Panc1 (cell line): ENCODE results near the gene SSC5D. TPM values are rescaled to one million over a fixed set of nuclear protein-coding genes. Genes with fewer than 3 reads are reported as not detected.

Experiments used
- ATAC-seq: fragments of 200-7000 bp; cut with Tn5 transposase; 2 replicates; pipeline ENCODE4 v1.9.1; 2020; ENCODE audit warnings: mild to moderate bottlenecking, moderate library complexity
- BruUV-seq: library from RNA; stranded (reverse); fragments of 400-500 nt; replicated peaks from 2 replicates; lab custom pipeline; 2021; lab: Mats Ljungman, UMichigan
- CTCF ChIA-PET: fragments of 300-600 bp; sonication (Branson Sonifier 250); formaldehyde crosslinking; loops from one replicate; lab custom pipeline; 2022; ENCODE audit warnings: antibody characterized with exemption; lab: Charles Lee
- POLR2A ChIA-PET: fragments of 300-600 bp; sonication (Branson Sonifier 250); formaldehyde crosslinking; loops from one replicate; lab custom pipeline; 2022; ENCODE audit warnings: antibody characterized with exemption; lab: Charles Lee
- DNase-seq: peaks from one replicate; pipeline ENCODE4 v3.0.0-alpha.2; 2010; ENCODE audit warnings: low read depth, low spot score
- H3K27ac ChIP-seq: 2 replicates; pipeline ENCODE4 v1.5.1; 2011; ENCODE audit warnings: mild to moderate bottlenecking, low read length, inconsistent platforms
- H3K27me3 ChIP-seq: fragments of 200-500 bp; sonication (Bioruptor generic); 2 replicates; pipeline ENCODE4 v1.6.0; 2014; ENCODE audit warnings: low read length, inconsistent platforms; ENCODE audit not compliant: control insufficient read depth, insufficient read depth
- H3K36me3 ChIP-seq: fragments of 200-500 bp; sonication (Bioruptor generic); 2 replicates; pipeline ENCODE4 v1.5.1; 2014; ENCODE audit warnings: inconsistent platforms, mild to moderate bottlenecking, low read length, moderate library complexity; ENCODE audit not compliant: control insufficient read depth, insufficient read depth
- H3K4me1 ChIP-seq: 2 replicates; pipeline ENCODE4 v1.5.1; 2011; ENCODE audit warnings: inconsistent platforms, mild to moderate bottlenecking, low read length, moderate library complexity; ENCODE audit not compliant: control insufficient read depth, insufficient read depth
- H3K4me3 ChIP-seq, 2 experiments: 2 replicates each; pipeline ENCODE4 v1.5.1; 2011 to 2012; ENCODE audit warnings: low read depth in 2 of 2, low read length in 2 of 2, mild to moderate bottlenecking in 2 of 2, inconsistent platforms in 1 of 2, moderate library complexity in 1 of 2
- H3K9me3 ChIP-seq: fragments of 200-500 bp; sonication (Bioruptor generic); 2 replicates; pipeline ENCODE4 v1.5.1; 2014; ENCODE audit warnings: low read depth, mild to moderate bottlenecking, inconsistent platforms, low read length, moderate library complexity; ENCODE audit not compliant: control insufficient read depth, insufficient read depth
- CTCF ChIP-seq: fragments of 450-650 bp; IDR thresholded peaks from 2 replicates; pipeline ENCODE4 v1.5.1; 2017; ENCODE audit warnings: mild to moderate bottlenecking
- POLR2AphosphoS5 ChIP-seq: IDR thresholded peaks from 2 replicates; pipeline ENCODE4 v1.6.1; 2012; ENCODE audit warnings: mild to moderate bottlenecking, low read depth, low read length, moderate library complexity
- REST ChIP-seq, 2 experiments: IDR thresholded peaks; 2 replicates each; pipeline ENCODE4 v1.6.1; 2011 to 2012; ENCODE audit warnings: low read depth in 2 of 2, control low read depth in 1 of 2, low read length in 1 of 2, mild to moderate bottlenecking in 1 of 2, moderate library complexity in 1 of 2; ENCODE audit not compliant: insufficient read depth in 1 of 2
- SIN3A ChIP-seq: IDR thresholded peaks from 2 replicates; pipeline ENCODE4 v1.6.1; 2012; ENCODE audit warnings: low read depth, mild to moderate bottlenecking, low read length, moderate library complexity, borderline replicate concordance; ENCODE audit not compliant: insufficient read depth
- TCF7L2 ChIP-seq: IDR thresholded peaks from 2 replicates; pipeline ENCODE4 v1.6.1; 2011; ENCODE audit warnings: mild to moderate bottlenecking, low read depth, low read length, inconsistent platforms
- in situ Hi-C: cut with HindIII; loops from 2 replicates; pipeline ENCODE4 v1.10.0; 2016; ENCODE audit warnings: low sequenced_read_pairs, low pct_unique_long_range_greater_than_20kb
- intact Hi-C: fragments of 100-400 bp; cut with micrococcal nuclease; formaldehyde crosslinking; loops from one replicate; pipeline ENCODE4 v1.10.0; 2022; ENCODE audit not compliant: unreplicated experiment
- total RNA-seq: library from RNA; stranded (reverse); gene quantifications from one replicate; pipeline ENCODE4 v1.2.1, GENCODE V29; 2021; ENCODE audit not compliant: unreplicated experiment

Gene SSC5D
- total RNA-seq, 1 experiment from 2014 or later: 13.0 TPM

GRCh38 chr19:55460670-55461258, 27.5 kb upstream of the SSC5D start:
- Histone ChIP-seq H3K27me3 (no peaks in the 10 kb centered on the region), H3K9me3 (no peaks in the 10 kb centered on the region), H3K4me1 (peaks cover 15% of the 10 kb centered on the region), H3K4me3 (peak overlapping the region; percentile 91 to 92), H3K36me3 (no peaks in the 10 kb centered on the region), H3K27ac (peak overlapping the region; percentile 92)
- in situ Hi-C loops (no loop called here), intact Hi-C loops (no loop called here)
- BruUV-seq: no TSS peak
- DNase-seq: no peak
- ATAC-seq: peak; percentile 70
- POLR2A ChIA-PET: no interaction called here
- CTCF ChIA-PET: no interaction called here
- 0 out of 2 replicates have a peak, but pooled peaks have one; percentile 82 for TF ChIP-seq SIN3A
- TF ChIP-seq CTCF: no peak

- Histone ChIP-seq H3K4me3 (peak within 1 kb of the TSS; percentile 91 to 92), H3K9me3 (no peaks in the 10 kb centered on the region), H3K36me3 (no peaks in the 10 kb centered on the region), H3K27ac (peak within 1 kb of the TSS; percentile 92), H3K27me3 (no peaks in the 10 kb centered on the region), H3K4me1 (peaks cover 15% of the 10 kb centered on the region)
- intact Hi-C loops (no loop called here), in situ Hi-C loops (no loop called here)
- ATAC-seq (peak; percentile 96), DNase-seq (peak; percentile 98)
- no TSS peak for BruUV-seq
- ChIA-PET POLR2A (interaction anchor here (0.8 to 1.0 kb wide), 3 partner anchors 12 to 47 kb away, joined by 3 to 6 read pairs (median 3); no protein-coding TSS in a partner anchor), CTCF (interaction anchor here (0.6 to 1.3 kb wide), 2 partner anchors 10 to 43 kb away, joined by 3 to 10 read pairs; no protein-coding TSS in a partner anchor)
- TF ChIP-seq POLR2AphosphoS5 (peak; percentile 85), SIN3A (peak; percentile 61; the same call in 1 of the 2 replicates), TCF7L2 (peak; percentile 53; the same call in 1 of the 2 replicates), CTCF (no peak), REST (IDR thresholded peaks at IDR 0.05; ENCODE audit: insufficient read depth in 1 of 2, low read depth in 2 of 2, low read length in 1 of 2) (0 out of 4 replicates have a peak, but pooled peaks of 1 of the 2 experiments have one; percentile 19)
Observed at GRCh38 chr19:55461259-55461973, 26.8 kb upstream of the SSC5D start, which contains the start of gene ISOC2. Gene ISOC2, minus strand, starts transcription at chr19:55461642. Its CDS starts 5,156 bp downstream, at chr19:55456486.
